Stomach smooth muscle (tissue), 2 donors: ENCODE results near the gene ZFP36L1.

ENCODE experiments used
- H3K27ac ChIP-seq: one replicate; pipeline ENCODE4 v1.7.0; 2013; ENCODE audit warnings: mild to moderate bottlenecking, low read length, inconsistent platforms
- H3K27me3 ChIP-seq, 2 donors: one replicate each; pipeline ENCODE4 v1.7.0; 2013; ENCODE audit warnings: low read length in 2 of 2; ENCODE audit not compliant: insufficient read depth in 2 of 2, control insufficient read depth in 1 of 2
- H3K36me3 ChIP-seq, 2 donors: one replicate each; pipeline ENCODE4 v1.7.0; 2013; ENCODE audit warnings: low read length in 2 of 2; ENCODE audit not compliant: control insufficient read depth in 2 of 2, insufficient read depth in 2 of 2
- H3K4me1 ChIP-seq: one replicate; pipeline ENCODE4 v1.7.0; 2013; ENCODE audit warnings: low read length; ENCODE audit not compliant: control insufficient read depth, insufficient read depth
- H3K4me3 ChIP-seq, 2 donors: one replicate each; pipeline ENCODE4 v1.7.0; 2013; ENCODE audit warnings: low read length in 2 of 2
- H3K9ac ChIP-seq, 2 donors: one replicate each; pipeline ENCODE4 v1.7.0; 2013; ENCODE audit warnings: low read length in 2 of 2, mild to moderate bottlenecking in 1 of 2
- H3K9me3 ChIP-seq, 2 donors: one replicate each; pipeline ENCODE4 v1.7.0; 2013; ENCODE audit warnings: low read length in 2 of 2; ENCODE audit not compliant: control insufficient read depth in 2 of 2
- donor health status: healthy.
- donor health status: Pancreatic carcinoma.

The ZFP36L1 gene

GRCh38 chr14:68758301-68758700 is 34.6 kb downstream of the ZFP36L1 start:
- no peak overlapping the region for H3K9ac ChIP-seq
- H3K4me3 ChIP-seq = no peak overlapping the region
- no peaks in the 10 kb centered on the region for H3K27me3 ChIP-seq
- peaks cover 14% of the 10 kb centered on the region for H3K4me1 ChIP-seq
- H3K27ac ChIP-seq = no peak overlapping the region
- H3K36me3 ChIP-seq = no peaks in the 10 kb centered on the region
- no peaks in the 10 kb centered on the region for H3K9me3 ChIP-seq

- Histone ChIP-seq H3K27ac (no peak overlapping the region), H3K4me3 (no peak overlapping the region), H3K9ac (no peak overlapping the region), H3K4me1 (peaks cover 14% of the 10 kb centered on the region), H3K27me3 (no peaks in the 10 kb centered on the region), H3K9me3 (no peaks in the 10 kb centered on the region), H3K36me3 (no peaks in the 10 kb centered on the region)
These were observed 35.2 kb downstream of the ZFP36L1 start for GRCh38 chr14:68757618-68758081.

- Histone ChIP-seq H3K27ac (no peak overlapping the region), H3K4me3 (no peak overlapping the region), H3K4me1 (peaks cover 11% of the 10 kb centered on the region), H3K36me3 (no peaks in the 10 kb centered on the region), H3K9ac (no peak overlapping the region), H3K9me3 (no peaks in the 10 kb centered on the region), H3K27me3 (no peaks in the 10 kb centered on the region)
These were observed 36.1 kb downstream of the ZFP36L1 start for GRCh38 chr14:68756734-68757133.

- Histone ChIP-seq H3K4me1 (peaks cover 11% of the 10 kb centered on the region), H3K27ac (no peak overlapping the region), H3K9ac (no peak overlapping the region), H3K36me3 (no peaks in the 10 kb centered on the region), H3K4me3 (no peak overlapping the region), H3K9me3 (no peaks in the 10 kb centered on the region), H3K27me3 (no peaks in the 10 kb centered on the region)
These were observed 36.8 kb downstream of the ZFP36L1 start for GRCh38 chr14:68756000-68756481.

- Histone ChIP-seq H3K36me3 (no peaks in the 10 kb centered on the region), H3K4me3 (no peak overlapping the region), H3K27me3 (no peaks in the 10 kb centered on the region), H3K27ac (no peak overlapping the region), H3K9me3 (no peaks in the 10 kb centered on the region), H3K9ac (no peak overlapping the region), H3K4me1 (peaks cover 7% of the 10 kb centered on the region)
These were observed 37.9 kb downstream of the ZFP36L1 start for GRCh38 chr14:68755016-68755353.

- no peaks in the 10 kb centered on the region for H3K27me3 ChIP-seq
- no peaks in the 10 kb centered on the region for H3K36me3 ChIP-seq
- H3K9me3 ChIP-seq = no peaks in the 10 kb centered on the region
- peaks cover 7% of the 10 kb centered on the region for H3K4me1 ChIP-seq
- H3K27ac ChIP-seq = no peak overlapping the region
- H3K9ac ChIP-seq = no peak overlapping the region
- H3K4me3 ChIP-seq = no peak overlapping the region
These were observed 39.2 kb downstream of the ZFP36L1 start for GRCh38 chr14:68753690-68754089.

- Histone ChIP-seq H3K4me1 (peaks cover 6% of the 10 kb centered on the region), H3K9me3 (no peaks in the 10 kb centered on the region), H3K27me3 (no peaks in the 10 kb centered on the region), H3K27ac (no peak overlapping the region), H3K4me3 (no peak overlapping the region), H3K36me3 (no peaks in the 10 kb centered on the region), H3K9ac (no peak overlapping the region)
These were observed 40.4 kb downstream of the ZFP36L1 start for GRCh38 chr14:68752271-68753006.

GRCh38 chr14:68749487-68750475 is 43.1 kb downstream of the ZFP36L1 start:
- Histone ChIP-seq H3K4me1 (no peaks in the 10 kb centered on the region), H3K9ac (no peak overlapping the region), H3K9me3 (no peaks in the 10 kb centered on the region), H3K36me3 (no peaks in the 10 kb centered on the region), H3K27ac (no peak overlapping the region), H3K27me3 (no peaks in the 10 kb centered on the region), H3K4me3 (no peak overlapping the region)

GRCh38 chr14:68748691-68749090 is 44.2 kb downstream of the ZFP36L1 start:
- no peaks in the 10 kb centered on the region for H3K9me3 ChIP-seq
- H3K4me1 ChIP-seq = no peaks in the 10 kb centered on the region
- H3K27me3 ChIP-seq = no peaks in the 10 kb centered on the region
- H3K4me3 ChIP-seq = no peak overlapping the region
- no peaks in the 10 kb centered on the region for H3K36me3 ChIP-seq
- H3K27ac ChIP-seq = no peak overlapping the region
- H3K9ac ChIP-seq = no peak overlapping the region

- Histone ChIP-seq H3K27ac (no peak overlapping the region), H3K9ac (no peak overlapping the region), H3K4me3 (no peak overlapping the region), H3K36me3 (no peaks in the 10 kb centered on the region), H3K27me3 (no peaks in the 10 kb centered on the region), H3K9me3 (no peaks in the 10 kb centered on the region), H3K4me1 (no peaks in the 10 kb centered on the region)
These were observed 44.6 kb downstream of the ZFP36L1 start for GRCh38 chr14:68748260-68748659.
